GM12801 (cell line): ENCODE data around the gene ZEB1.

Source experiments
- CTCF ChIP-seq: IDR thresholded peaks from one replicate; pipeline ENCODE4 v1.5.1; 2011; ENCODE audit warnings: control low read depth; ENCODE audit not compliant: insufficient read length; ENCODE audit errors: extremely low read depth

ZEB1 gene

DNA sequence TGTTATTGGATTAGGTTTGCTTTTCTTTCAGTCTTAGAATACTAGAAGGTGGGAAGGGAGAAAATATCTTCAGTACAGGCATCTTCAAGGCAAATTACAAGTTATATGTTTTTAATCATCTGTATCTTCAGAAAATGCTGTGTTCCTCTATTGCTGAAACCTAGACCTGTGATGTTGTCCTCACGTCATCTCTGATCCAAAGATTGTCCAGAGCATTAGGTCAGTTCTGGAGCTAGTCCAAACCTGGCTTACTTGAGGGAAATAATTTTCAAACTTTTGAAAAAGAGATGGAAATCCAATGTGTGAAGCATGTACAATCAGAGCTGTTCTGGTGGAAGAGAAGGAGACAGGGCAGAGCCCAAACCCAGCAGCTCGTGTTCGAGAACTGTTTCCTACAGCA lies 217.3 kb downstream of the ZEB1 start:
- no peak for TF ChIP-seq CTCF

DNA sequence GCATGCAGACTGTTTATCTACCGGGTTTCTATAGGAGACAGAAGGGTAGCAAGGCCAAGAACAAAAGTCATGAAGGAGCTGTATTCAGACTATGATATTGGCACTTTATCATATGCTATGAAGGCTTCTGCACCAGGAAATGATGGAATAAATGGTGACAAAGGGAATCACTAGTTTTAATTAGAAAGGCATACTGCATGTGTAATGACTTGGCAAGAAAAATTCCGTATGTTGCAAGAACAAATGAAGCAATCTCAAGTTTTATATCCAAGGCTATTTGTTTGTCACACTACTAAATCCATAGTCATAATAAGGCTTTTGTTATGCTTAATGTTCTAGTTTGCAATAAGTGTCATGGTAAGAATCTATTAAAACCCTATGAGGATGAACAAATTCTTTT lies 230.9 kb downstream of the ZEB1 start:
- no peak for TF ChIP-seq CTCF

DNA sequence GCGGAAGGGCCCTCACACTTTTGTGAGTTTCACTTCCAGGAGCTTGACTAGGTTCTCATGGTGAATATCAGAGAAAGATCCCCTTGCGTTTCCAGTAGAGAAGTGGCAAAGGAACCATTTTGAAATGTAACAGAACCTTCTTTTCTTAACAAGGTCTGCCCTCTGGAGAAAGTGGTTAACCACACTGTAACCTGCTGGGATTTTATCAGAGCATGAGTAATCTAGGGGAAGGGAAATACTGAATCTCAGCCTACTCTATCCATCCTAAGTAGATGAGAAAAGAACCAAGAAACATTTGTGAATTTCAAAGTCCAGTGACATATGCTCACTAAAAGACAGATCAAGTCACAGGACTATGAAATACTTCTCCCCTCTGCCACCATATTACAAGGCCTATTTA lies 235.5 kb downstream of the ZEB1 start:
- no peak for TF ChIP-seq CTCF

DNA sequence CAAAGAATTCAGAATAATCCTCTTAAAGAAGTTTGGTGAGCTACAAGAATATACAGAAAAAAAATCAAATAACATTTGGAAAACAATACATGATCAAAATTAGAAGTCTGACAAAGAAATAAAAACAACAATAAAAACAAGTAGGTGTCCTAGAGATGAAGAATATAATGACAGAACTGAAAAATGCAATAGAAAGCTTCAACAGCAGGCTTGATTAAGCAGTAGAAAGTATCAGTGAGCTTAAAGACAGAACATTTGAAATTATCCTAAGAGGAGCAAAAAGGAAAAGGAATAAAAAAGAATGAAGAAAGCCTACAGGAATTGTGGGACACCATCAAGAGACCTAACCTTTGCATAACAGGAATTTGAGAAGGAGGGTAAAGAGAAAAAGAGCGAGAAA lies 238.8 kb downstream of the ZEB1 start:
- TF ChIP-seq CTCF = no peak

- TF ChIP-seq CTCF = no peak
Observed at GRCh38 chr10:31574577-31574976, 255.6 kb downstream of the ZEB1 start.

- no peak for TF ChIP-seq CTCF
Observed at GRCh38 chr10:31578181-31578852, 259.3 kb downstream of the ZEB1 start.

- TF ChIP-seq CTCF = no peak
Observed at GRCh38 chr10:31578951-31579350, 259.9 kb downstream of the ZEB1 start.
